ENCODE results near the gene SYNDIG1. TPM values are rescaled to one million over a fixed set of nuclear protein-coding genes. Genes with fewer than 3 reads are reported as not detected.

Gene SYNDIG1
- total RNA-seq, 2 donors from 2014 or later = 0.73 to 4.5 TPM

DNA sequence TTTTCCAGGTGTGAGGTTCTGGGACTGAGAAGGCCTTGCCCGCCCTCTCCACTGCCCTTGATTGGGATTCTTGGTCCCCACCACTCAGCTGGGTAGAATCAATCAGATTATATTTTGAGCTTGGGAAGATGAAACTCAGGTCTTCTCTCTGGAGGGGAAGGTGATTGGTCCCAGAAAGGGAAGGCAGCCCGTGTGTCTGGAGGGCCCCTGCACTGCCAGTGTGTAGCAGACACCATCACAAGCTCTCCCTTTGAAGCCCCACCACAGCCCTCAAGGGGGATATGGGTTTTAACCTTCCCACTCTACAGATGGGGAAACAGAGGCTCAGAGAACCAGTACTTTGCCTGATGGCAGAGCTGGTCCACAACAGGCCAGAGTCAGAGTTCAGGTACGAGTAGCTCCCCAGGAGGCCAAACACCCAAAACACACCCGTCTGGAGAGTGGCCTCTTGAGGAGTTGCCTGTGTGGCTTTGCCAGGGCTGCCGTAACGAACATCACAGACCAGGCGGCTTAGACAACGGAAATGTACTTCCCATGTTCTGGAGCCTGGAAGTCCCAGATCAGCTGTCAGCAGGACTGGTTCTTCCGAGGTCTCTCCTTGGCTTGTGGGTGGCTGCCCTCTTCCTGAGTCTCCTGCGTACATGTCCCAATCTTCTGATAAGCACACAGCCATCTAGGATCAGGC, 205.6 kb downstream of the SYNDIG1 start:
- no peak for DNase-seq (ENCODE audit: low spot score)

DNA sequence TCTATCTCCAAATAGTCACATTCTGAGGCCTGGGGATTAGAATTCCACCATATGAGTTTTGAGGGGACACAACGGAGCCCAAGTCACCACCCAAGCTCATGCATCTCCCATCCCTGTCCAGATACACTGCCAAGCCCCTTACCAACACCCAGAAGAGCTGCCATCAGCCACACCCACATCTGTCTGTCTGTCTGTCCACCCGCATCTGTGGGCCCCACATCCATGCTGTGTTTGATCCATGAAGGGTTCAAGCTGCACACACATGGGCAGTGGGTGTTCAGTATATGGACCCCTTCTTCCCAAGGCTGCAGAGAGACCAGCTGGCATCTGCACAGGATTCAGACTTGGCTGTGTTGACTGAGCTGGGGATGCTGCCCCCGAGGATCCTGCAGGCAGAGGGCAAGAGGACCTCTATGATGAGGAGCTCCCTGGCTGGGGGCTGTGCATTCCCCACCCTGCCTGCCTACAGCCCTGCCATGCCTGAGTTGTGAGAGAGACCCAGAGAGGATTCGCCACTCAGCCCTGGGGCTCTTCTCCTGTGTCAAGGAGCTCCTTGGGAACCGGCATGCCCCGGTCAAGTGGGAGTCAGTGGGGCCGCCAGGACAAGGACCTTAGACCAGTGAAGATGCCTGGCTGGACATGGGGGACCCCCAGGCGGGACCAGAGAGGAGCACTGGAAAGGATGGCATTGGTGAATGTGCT, 206.4 kb downstream of the SYNDIG1 start:
- intact Hi-C loops (cut with DNase I) = no loop called here
- Histone ChIP-seq H3K9me3 (no peaks in the 10 kb centered on the region), H3K4me3 (no peak overlapping the region), H3K4me1 (replicated peaks) (no peaks in the 10 kb centered on the region), H3K27me3 (replicated peaks; ENCODE audit: insufficient read depth) (no peaks in the 10 kb centered on the region), H3K27ac (no peak overlapping the region), H3K36me3 (no peaks in the 10 kb centered on the region)
- WGBS = 94% methylated on average over 2 of the region's 8 CpGs
- TF ChIP-seq POLR2AphosphoS5 (IDR thresholded peaks at IDR 0.05) (no peak), POLR2A (IDR thresholded peaks at IDR 0.05) (no peak)
- TF ChIP-seq, protein P1, sequence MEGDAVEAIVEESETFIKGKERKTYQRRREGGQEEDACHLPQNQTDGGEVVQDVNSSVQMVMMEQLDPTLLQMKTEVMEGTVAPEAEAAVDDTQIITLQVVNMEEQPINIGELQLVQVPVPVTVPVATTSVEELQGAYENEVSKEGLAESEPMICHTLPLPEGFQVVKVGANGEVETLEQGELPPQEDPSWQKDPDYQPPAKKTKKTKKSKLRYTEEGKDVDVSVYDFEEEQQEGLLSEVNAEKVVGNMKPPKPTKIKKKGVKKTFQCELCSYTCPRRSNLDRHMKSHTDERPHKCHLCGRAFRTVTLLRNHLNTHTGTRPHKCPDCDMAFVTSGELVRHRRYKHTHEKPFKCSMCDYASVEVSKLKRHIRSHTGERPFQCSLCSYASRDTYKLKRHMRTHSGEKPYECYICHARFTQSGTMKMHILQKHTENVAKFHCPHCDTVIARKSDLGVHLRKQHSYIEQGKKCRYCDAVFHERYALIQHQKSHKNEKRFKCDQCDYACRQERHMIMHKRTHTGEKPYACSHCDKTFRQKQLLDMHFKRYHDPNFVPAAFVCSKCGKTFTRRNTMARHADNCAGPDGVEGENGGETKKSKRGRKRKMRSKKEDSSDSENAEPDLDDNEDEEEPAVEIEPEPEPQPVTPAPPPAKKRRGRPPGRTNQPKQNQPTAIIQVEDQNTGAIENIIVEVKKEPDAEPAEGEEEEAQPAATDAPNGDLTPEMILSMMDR (IDR thresholded peaks at IDR 0.05) = no peak
- no peak for DNase-seq (ENCODE audit: low spot score)

More for the DNA sequence above, 205.6 kb downstream of the SYNDIG1 start:
- H3K36me3 ChIP-seq = no peaks in the 10 kb centered on the region
- H3K27me3 ChIP-seq (replicated peaks; ENCODE audit: insufficient read depth) = no peaks in the 10 kb centered on the region
- H3K9me3 ChIP-seq = no peaks in the 10 kb centered on the region
- over 99% methylated on average over 8 of the region's 10 CpGs for WGBS
- no peaks in the 10 kb centered on the region for H3K4me1 ChIP-seq (replicated peaks)
- TF ChIP-seq, protein P1 (IDR thresholded peaks at IDR 0.05) = no peak
- TF ChIP-seq POLR2A (IDR thresholded peaks at IDR 0.05) = no peak
- no peak for TF ChIP-seq POLR2AphosphoS5 (IDR thresholded peaks at IDR 0.05)
- H3K27ac ChIP-seq = no peak overlapping the region
- intact Hi-C loops (cut with DNase I) = no loop called here
- H3K4me3 ChIP-seq = no peak overlapping the region

DNA sequence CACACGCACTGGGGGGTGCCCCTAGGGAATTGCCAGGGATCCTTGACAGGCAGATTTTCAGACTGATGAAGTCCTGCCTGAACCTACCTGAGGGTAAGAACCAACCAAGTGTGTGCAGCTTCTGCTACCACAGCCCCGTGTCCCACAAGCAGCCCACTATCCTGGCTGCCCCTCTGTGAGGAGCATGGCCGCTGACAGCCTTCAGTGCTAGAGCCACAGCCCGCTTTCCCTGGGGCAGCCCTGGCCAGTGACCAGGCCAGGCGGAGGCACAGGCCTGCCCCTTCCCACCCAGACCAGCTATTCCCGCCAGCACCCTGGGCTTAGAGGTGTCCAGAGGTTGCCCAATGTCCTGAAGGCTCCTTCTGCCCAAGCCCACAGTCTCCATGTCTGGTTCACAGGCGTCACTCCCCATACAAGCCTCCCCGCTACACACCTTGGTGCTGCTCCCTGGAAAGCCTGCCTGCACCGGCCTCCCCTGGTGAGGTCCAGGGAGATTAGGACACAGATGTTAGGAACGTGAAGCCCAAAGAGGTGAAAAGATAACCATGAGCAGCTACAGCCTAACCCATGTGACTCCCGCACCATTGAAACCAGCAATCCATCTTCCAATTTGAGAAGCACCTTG, 207.0 kb downstream of the SYNDIG1 start:
- Histone ChIP-seq H3K27me3 (replicated peaks; ENCODE audit: insufficient read depth) (no peaks in the 10 kb centered on the region), H3K27ac (no peak overlapping the region), H3K36me3 (no peaks in the 10 kb centered on the region), H3K4me1 (replicated peaks) (no peaks in the 10 kb centered on the region), H3K4me3 (no peak overlapping the region), H3K9me3 (no peaks in the 10 kb centered on the region)
- WGBS = 97% methylated on average over 11 of the region's 11 CpGs
- intact Hi-C loops (cut with DNase I) = no loop called here
- TF ChIP-seq POLR2A (IDR thresholded peaks at IDR 0.05) (no peak), POLR2AphosphoS5 (IDR thresholded peaks at IDR 0.05) (no peak)
- TF ChIP-seq, protein P1 (IDR thresholded peaks at IDR 0.05) = no peak
- no peak for DNase-seq (ENCODE audit: low spot score)

DNA sequence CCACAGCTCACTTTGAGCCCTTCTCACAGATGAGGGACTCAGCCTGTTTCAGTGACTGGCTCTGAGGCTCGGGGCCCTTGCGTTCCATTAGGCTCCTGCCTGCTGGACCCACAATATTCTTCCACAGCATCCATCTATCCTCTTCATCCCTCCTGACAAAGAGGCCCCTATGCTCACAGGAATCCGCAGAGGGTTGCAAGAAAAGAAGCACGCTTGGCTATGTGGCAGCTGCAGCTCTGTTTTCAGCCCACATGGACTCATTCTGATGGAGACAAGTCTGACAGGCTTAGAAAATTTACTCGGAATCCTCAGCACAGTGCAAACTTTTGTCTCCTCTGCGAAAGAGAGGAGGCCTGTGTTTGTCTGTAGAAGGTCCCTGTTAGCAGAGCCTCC, 207.5 kb downstream of the SYNDIG1 start:
- no peaks in the 10 kb centered on the region for H3K9me3 ChIP-seq
- no peaks in the 10 kb centered on the region for H3K4me1 ChIP-seq (replicated peaks)
- no peak overlapping the region for H3K27ac ChIP-seq
- no peak overlapping the region for H3K4me3 ChIP-seq
- no peaks in the 10 kb centered on the region for H3K27me3 ChIP-seq (replicated peaks; ENCODE audit: insufficient read depth)
- TF ChIP-seq POLR2AphosphoS5 (IDR thresholded peaks at IDR 0.05) = no peak
- TF ChIP-seq, protein P1 (IDR thresholded peaks at IDR 0.05) = no peak
- no peak for TF ChIP-seq POLR2A (IDR thresholded peaks at IDR 0.05)
- DNase-seq (ENCODE audit: low spot score) = no peak
- WGBS = 75% methylated on average over 6 of the region's 6 CpGs
- intact Hi-C loops (cut with DNase I) = no loop called here
- H3K36me3 ChIP-seq = no peaks in the 10 kb centered on the region

Data from prostate gland (tissue), 2 donors.